Measurements from ENCODE around the gene SLC2A8. TPM values are rescaled to one million over a fixed set of nuclear protein-coding genes. Genes with fewer than 3 reads are reported as not detected.

Gene SLC2A8
- total RNA-seq, 1 donor from 2014 or later: 75.7 TPM

- intact Hi-C loops (cut with DNase I): no loop called here
- no peak for DNase-seq (ENCODE audit: low spot score in 2 of 2)
- Histone ChIP-seq H3K36me3 (peaks cover 14 to 21% of the 10 kb centered on the region in 2 donors), H3K4me1 (no peaks in the 10 kb centered on the region), H3K9me3 (no peaks in the 10 kb centered on the region), H3K4me3 (no peak overlapping the region), H3K27me3 (no peaks in the 10 kb centered on the region), H3K27ac (no peak overlapping the region)
- TF ChIP-seq CTCF (IDR thresholded peaks at IDR 0.05): no peak
These were observed 28.0 kb upstream of the SLC2A8 start for GRCh38 chr9:127368852-127369402.

- Histone ChIP-seq H3K36me3 (peaks cover 14 to 21% of the 10 kb centered on the region in 2 donors), H3K27me3 (no peaks in the 10 kb centered on the region), H3K27ac (no peak overlapping the region), H3K4me3 (no peak overlapping the region), H3K9me3 (no peaks in the 10 kb centered on the region), H3K4me1 (no peaks in the 10 kb centered on the region)
- no peak for TF ChIP-seq CTCF (IDR thresholded peaks at IDR 0.05)
- intact Hi-C loops (cut with DNase I): no loop called here
- no peak for DNase-seq (ENCODE audit: low spot score in 2 of 2)
These were observed 27.5 kb upstream of the SLC2A8 start for GRCh38 chr9:127369428-127369827.

GRCh38 chr9:127370147-127370579, 26.8 kb upstream of the SLC2A8 start:
- intact Hi-C loops (cut with DNase I): no loop called here

GRCh38 chr9:127370672-127371648, 26.0 kb upstream of the SLC2A8 start:
- TF ChIP-seq CTCF (IDR thresholded peaks at IDR 0.05): no peak
- no peaks in the 10 kb centered on the region for H3K27me3 ChIP-seq
- H3K4me1 ChIP-seq: no peaks in the 10 kb centered on the region
- H3K27ac ChIP-seq: no peak overlapping the region
- H3K4me3 ChIP-seq: no peak overlapping the region
- H3K9me3 ChIP-seq: no peaks in the 10 kb centered on the region
- intact Hi-C loops (cut with DNase I): no loop called here
- H3K36me3 ChIP-seq: peaks cover 0 to 14% of the 10 kb centered on the region in 2 donors
- DNase-seq (ENCODE audit: low spot score in 2 of 2): peak in 1 of 2 donors; percentile 58

More at GRCh38 chr9:127370147-127370579, 26.8 kb upstream of the SLC2A8 start:
- peaks cover 7 to 20% of the 10 kb centered on the region in 2 donors for H3K36me3 ChIP-seq
- DNase-seq (ENCODE audit: low spot score in 2 of 2): peak in 1 of 2 donors; percentile 50
- no peak for TF ChIP-seq CTCF (IDR thresholded peaks at IDR 0.05)
- no peaks in the 10 kb centered on the region for H3K4me1 ChIP-seq
- no peak overlapping the region for H3K4me3 ChIP-seq
- H3K27ac ChIP-seq: no peak overlapping the region
- H3K27me3 ChIP-seq: no peaks in the 10 kb centered on the region
- no peaks in the 10 kb centered on the region for H3K9me3 ChIP-seq

- Histone ChIP-seq H3K36me3 (peaks cover 0 to 3% of the 10 kb centered on the region in 2 donors), H3K27ac (no peak overlapping the region), H3K4me1 (no peaks in the 10 kb centered on the region), H3K9me3 (no peaks in the 10 kb centered on the region), H3K4me3 (no peak overlapping the region), H3K27me3 (no peaks in the 10 kb centered on the region)
- intact Hi-C loops (cut with DNase I): no loop called here
- DNase-seq (ENCODE audit: low spot score in 2 of 2): no peak
- no peak for TF ChIP-seq CTCF (IDR thresholded peaks at IDR 0.05)
These were observed 16.5 kb upstream of the SLC2A8 start for GRCh38 chr9:127380479-127380878.

All from ascending aorta (tissue), 2 donors.